Esophagus muscularis mucosa (tissue), 4 donors: ENCODE data around the gene TSSK1B. TPM values are rescaled to one million over a fixed set of nuclear protein-coding genes. Genes with fewer than 3 reads are reported as not detected.

ENCODE experiments used
- DNase-seq: peaks from one replicate; pipeline ENCODE4 v3.0.0-alpha.2; 2017; ENCODE audit errors: extremely low spot score
- H3K27ac ChIP-seq, 4 donors: fragments of 200-600 bp; sonication (generic); replicated peaks in 1 of 4; 1 replicate in 3 of 4; 2 replicates in 1 of 4; pipeline ENCODE4 v1.5.1; 2016 to 2019; ENCODE audit warnings: mild to moderate bottlenecking in 1 of 4
- H3K27me3 ChIP-seq, 4 donors: fragments of 200-600 bp; sonication (generic); one replicate each; pipeline versions ENCODE4 v1.5.1 to v1.6.0; 2016 to 2019
- H3K36me3 ChIP-seq, 4 donors: fragments of 200-600 bp; sonication (generic); one replicate each; pipeline ENCODE4 v1.5.1; 2016 to 2019
- H3K4me1 ChIP-seq, 4 donors: fragments of 200-600 bp; sonication (generic); one replicate each; pipeline ENCODE4 v1.5.1; 2016 to 2019
- H3K4me3 ChIP-seq, 4 donors: fragments of 200-600 bp; sonication (generic); 1 replicate in 2 of 4; 2 replicates in 2 of 4; pipeline ENCODE4 v1.5.1; 2016 to 2019; ENCODE audit warnings: mild to moderate bottlenecking in 4 of 4, moderate library complexity in 1 of 4
- H3K9me3 ChIP-seq, 4 donors: fragments of 200-600 bp; sonication (generic); 1 replicate in 3 of 4; 2 replicates in 1 of 4; pipeline ENCODE4 v1.5.1; 2016 to 2019
- EP300 ChIP-seq: sonication (generic); formaldehyde crosslinking; IDR thresholded peaks from one replicate; pipeline ENCODE4 v1.6.1; 2017; ENCODE audit warnings: antibody characterized with exemption
- POLR2A ChIP-seq: fragments of 450-650 bp; IDR thresholded peaks from one replicate; pipeline ENCODE4 v1.6.1; 2017; ENCODE audit warnings: antibody characterized with exemption, moderate library complexity, mild to moderate bottlenecking, low read depth
- POLR2AphosphoS5 ChIP-seq, 2 donors: sonication (generic); formaldehyde crosslinking; IDR thresholded peaks; one replicate each; pipeline ENCODE4 v1.6.1; 2017; ENCODE audit warnings: antibody characterized with exemption in 2 of 2
- WGBS: methylation state at CpG from one replicate; pipeline ENCODE4 v1.1.5; 2018; 5-methylcytosine and 5-hydroxymethylcytosine counted together
- intact Hi-C: fragments of 100-400 bp; cut with DNase I; formaldehyde crosslinking; loops from one replicate; pipeline ENCODE4 v1.15.1; 2023
- total RNA-seq, 4 donors: library from RNA; depleted of rRNA; stranded (reverse); fragments of >200 nt; gene quantifications; one replicate each; pipeline versions ENCODE4 v1.1.0 to v1.2.1, GENCODE V29; 2016
- TF ChIP-seq, protein P1 (sequence below), 3 experiments: fragments of 200-600 bp in 2 of 3; fragments of 450-650 bp in 1 of 3; sonication (generic) in 2 of 3; IDR thresholded peaks; one replicate each; pipeline ENCODE4 v1.5.1; 2017 to 2019; ENCODE audit warnings: antibody characterized with exemption in 3 of 3, mild to moderate bottlenecking in 2 of 3, moderate library complexity in 1 of 3

Gene TSSK1B
- total RNA-seq, 4 donors from 2014 or later = under 0.01 TPM; not detected in 3

DNA sequence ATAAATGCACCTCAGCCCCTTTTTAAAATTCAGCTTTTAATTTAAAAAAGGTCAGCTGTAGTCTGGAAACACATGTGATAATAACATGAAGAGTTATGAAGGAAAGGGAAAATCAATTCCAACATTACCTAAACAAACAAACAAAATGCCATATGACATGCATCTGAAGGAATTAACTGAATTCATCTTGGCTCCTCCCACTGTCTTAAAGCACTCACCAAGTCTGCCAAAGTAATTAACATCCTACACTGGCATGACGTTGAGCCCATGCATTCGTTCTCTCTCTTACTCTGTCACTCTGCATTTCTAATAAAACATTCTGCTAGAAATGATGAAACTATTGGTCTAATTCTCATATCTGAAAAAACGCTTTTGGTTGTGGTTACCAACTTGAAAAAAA lies 37.7 kb downstream of the TSSK1B start:
- H3K9me3 ChIP-seq = no peaks in the 10 kb centered on the region
- WGBS = 85% methylated on average over 3 of the region's 3 CpGs
- no peaks in the 10 kb centered on the region for H3K4me1 ChIP-seq
- no peaks in the 10 kb centered on the region for H3K27me3 ChIP-seq
- intact Hi-C loops = no loop called here
- no peak for DNase-seq
- TF ChIP-seq EP300 = no peak
- TF ChIP-seq POLR2AphosphoS5 (IDR thresholded peaks at IDR 0.05) = no peak
- TF ChIP-seq, protein P1, sequence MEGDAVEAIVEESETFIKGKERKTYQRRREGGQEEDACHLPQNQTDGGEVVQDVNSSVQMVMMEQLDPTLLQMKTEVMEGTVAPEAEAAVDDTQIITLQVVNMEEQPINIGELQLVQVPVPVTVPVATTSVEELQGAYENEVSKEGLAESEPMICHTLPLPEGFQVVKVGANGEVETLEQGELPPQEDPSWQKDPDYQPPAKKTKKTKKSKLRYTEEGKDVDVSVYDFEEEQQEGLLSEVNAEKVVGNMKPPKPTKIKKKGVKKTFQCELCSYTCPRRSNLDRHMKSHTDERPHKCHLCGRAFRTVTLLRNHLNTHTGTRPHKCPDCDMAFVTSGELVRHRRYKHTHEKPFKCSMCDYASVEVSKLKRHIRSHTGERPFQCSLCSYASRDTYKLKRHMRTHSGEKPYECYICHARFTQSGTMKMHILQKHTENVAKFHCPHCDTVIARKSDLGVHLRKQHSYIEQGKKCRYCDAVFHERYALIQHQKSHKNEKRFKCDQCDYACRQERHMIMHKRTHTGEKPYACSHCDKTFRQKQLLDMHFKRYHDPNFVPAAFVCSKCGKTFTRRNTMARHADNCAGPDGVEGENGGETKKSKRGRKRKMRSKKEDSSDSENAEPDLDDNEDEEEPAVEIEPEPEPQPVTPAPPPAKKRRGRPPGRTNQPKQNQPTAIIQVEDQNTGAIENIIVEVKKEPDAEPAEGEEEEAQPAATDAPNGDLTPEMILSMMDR (IDR thresholded peaks at IDR 0.05) = no peak
- TF ChIP-seq POLR2A = no peak
- no peaks in the 10 kb centered on the region for H3K36me3 ChIP-seq
- H3K4me3 ChIP-seq = no peak overlapping the region
- H3K27ac ChIP-seq = no peak overlapping the region

DNA sequence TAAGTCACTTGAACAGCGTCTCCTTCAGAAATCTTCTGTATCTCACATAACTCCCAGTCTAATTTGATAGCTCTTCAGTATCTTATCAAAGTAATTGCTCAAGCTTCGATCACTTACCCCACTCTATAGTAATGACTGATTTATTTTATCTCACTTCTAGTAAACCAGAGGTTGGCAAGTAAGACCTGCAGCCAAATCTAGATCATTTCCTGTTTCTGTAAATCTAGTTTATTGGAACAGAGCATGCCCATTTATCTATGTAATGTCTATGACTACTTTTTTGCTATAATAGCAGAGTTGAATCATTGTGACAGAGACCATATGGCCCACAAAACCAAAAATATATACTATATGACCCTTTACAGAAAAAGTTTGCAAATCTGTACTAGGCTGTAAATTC lies 40.1 kb downstream of the TSSK1B start:
- Histone ChIP-seq H3K9me3 (no peaks in the 10 kb centered on the region), H3K27ac (no peak overlapping the region), H3K4me1 (no peaks in the 10 kb centered on the region), H3K36me3 (no peaks in the 10 kb centered on the region), H3K27me3 (no peaks in the 10 kb centered on the region), H3K4me3 (no peak overlapping the region)
- intact Hi-C loops = no loop called here
- WGBS = 89% methylated on average over 2 of the region's 2 CpGs
- DNase-seq = no peak
- TF ChIP-seq EP300 (no peak), POLR2A (no peak), POLR2AphosphoS5 (IDR thresholded peaks at IDR 0.05) (no peak)
- TF ChIP-seq, protein P1 (IDR thresholded peaks at IDR 0.05) = no peak

DNA sequence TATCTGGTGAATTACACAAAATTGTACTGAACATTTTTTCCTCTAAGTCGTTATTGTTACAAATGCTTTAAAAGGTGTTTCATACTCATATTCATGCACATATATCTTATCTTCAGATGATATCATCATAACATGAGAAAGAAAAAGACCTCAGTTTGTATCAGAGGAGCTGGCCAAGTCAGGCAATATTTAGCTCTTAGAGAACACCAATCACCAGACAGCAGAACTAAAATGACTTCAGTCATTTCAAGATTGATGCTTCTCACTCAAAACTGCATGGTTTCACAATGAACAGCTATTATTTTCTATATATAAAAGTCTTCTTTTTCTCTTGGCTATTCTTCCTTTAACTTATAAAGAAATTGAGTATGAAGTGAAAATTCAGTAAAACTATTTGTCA lies 44.6 kb downstream of the TSSK1B start:
- no peaks in the 10 kb centered on the region for H3K4me1 ChIP-seq
- H3K27me3 ChIP-seq = no peaks in the 10 kb centered on the region
- WGBS = 78% methylated on average over 1 of the region's 1 CpG
- TF ChIP-seq, protein P1 (IDR thresholded peaks at IDR 0.05) = no peak
- TF ChIP-seq POLR2A = no peak
- TF ChIP-seq EP300 = no peak
- no peak for TF ChIP-seq POLR2AphosphoS5 (IDR thresholded peaks at IDR 0.05)
- H3K9me3 ChIP-seq = no peaks in the 10 kb centered on the region
- H3K36me3 ChIP-seq = no peaks in the 10 kb centered on the region
- no peak for DNase-seq
- intact Hi-C loops = no loop called here
- no peak overlapping the region for H3K4me3 ChIP-seq
- no peak overlapping the region for H3K27ac ChIP-seq

DNA sequence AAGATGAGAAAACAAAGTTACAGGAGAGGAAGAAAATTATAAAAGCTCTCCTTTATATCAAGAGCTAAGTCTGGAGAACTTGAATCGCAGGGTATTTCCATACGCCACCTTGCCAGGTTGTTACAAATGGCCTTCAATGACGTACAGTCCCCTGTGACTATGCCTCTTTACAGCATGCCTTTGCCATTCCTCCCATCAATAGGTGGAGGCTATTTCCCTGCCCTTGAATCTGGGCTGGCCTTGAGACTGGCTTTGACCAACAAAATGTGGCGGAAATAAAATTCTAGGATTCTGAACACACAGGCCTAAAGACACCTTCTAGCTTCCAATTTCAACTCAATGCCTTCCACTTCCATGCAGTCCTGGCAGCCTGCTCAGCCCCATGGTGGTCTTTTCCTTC lies 45.7 kb downstream of the TSSK1B start:
- WGBS = 93% methylated on average over 4 of the region's 4 CpGs
- Histone ChIP-seq H3K27me3 (no peaks in the 10 kb centered on the region), H3K36me3 (no peaks in the 10 kb centered on the region), H3K4me1 (no peaks in the 10 kb centered on the region), H3K9me3 (no peaks in the 10 kb centered on the region), H3K4me3 (no peak overlapping the region), H3K27ac (no peak overlapping the region)
- TF ChIP-seq, protein P1 (IDR thresholded peaks at IDR 0.05) = no peak
- TF ChIP-seq POLR2AphosphoS5 (IDR thresholded peaks at IDR 0.05) (no peak), POLR2A (no peak), EP300 (no peak)
- no peak for DNase-seq
- intact Hi-C loops = no loop called here

DNA sequence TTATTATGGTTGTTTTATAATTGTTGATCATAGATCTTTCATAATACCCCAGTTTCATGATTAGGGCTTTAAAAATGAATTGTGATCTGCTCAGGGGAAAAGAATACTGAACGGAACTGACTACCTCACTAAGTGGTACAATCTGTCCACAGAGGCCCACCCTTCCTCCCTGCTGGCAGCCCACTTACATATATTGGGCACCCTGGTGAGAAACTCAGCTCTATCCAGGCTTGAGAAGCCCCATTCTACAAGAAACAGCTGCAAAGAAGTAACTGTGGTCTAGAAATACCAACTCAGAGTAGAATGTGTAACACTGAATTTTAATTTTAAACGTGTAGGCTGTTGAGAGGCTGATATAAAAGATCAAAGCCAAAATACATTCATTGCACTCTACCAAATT lies 46.9 kb downstream of the TSSK1B start:
- Histone ChIP-seq H3K9me3 (no peaks in the 10 kb centered on the region), H3K27ac (no peak overlapping the region), H3K4me3 (no peak overlapping the region), H3K27me3 (no peaks in the 10 kb centered on the region), H3K36me3 (no peaks in the 10 kb centered on the region), H3K4me1 (no peaks in the 10 kb centered on the region)
- TF ChIP-seq POLR2A (no peak), POLR2AphosphoS5 (IDR thresholded peaks at IDR 0.05) (no peak), EP300 (no peak)
- TF ChIP-seq, protein P1 (IDR thresholded peaks at IDR 0.05) = no peak
- intact Hi-C loops = no loop called here
- 93% methylated on average over 2 of the region's 2 CpGs for WGBS
- no peak for DNase-seq
